OCI-LY7 (cell line): ENCODE measurements around the gene UBAP2L. TPM values are rescaled to one million over a fixed set of nuclear protein-coding genes. Genes with fewer than 3 reads are reported as not detected.
"Not testable (repeated sequence)": the region's sequence is repeated elsewhere in the genome, so short reads cannot be mapped to it uniquely, and the experiment has no call there.

ENCODE experiments used
- BruUV-seq: library from RNA; stranded (reverse); fragments of 400-500 nt; replicated peaks from 2 replicates; lab custom pipeline; 2021; lab: Mats Ljungman, UMichigan
- CTCF ChIA-PET: fragments of 300-600 bp; sonication (Branson Sonifier 250); formaldehyde crosslinking; loops from one replicate; lab custom pipeline; 2022; ENCODE audit warnings: antibody characterized with exemption; ENCODE audit not compliant: unreplicated experiment; lab: Charles Lee
- POLR2A ChIA-PET: fragments of 300-600 bp; sonication (Branson Sonifier 250); formaldehyde crosslinking; loops from one replicate; lab custom pipeline; 2022; ENCODE audit warnings: antibody characterized with exemption; lab: Charles Lee
- DNase-seq: peaks from one replicate; pipeline ENCODE4 v3.0.0-alpha.2; 2015; ENCODE audit warnings: low spot score
- H2AFZ ChIP-seq: fragments of 200-600 bp; sonication (generic), shearing (Covaris generic); 2 replicates; pipeline ENCODE4 v1.6.1; 2014; ENCODE audit warnings: mild to moderate bottlenecking, antibody characterized with exemption, low read length, moderate library complexity
- H3K27ac ChIP-seq: fragments of 200-600 bp; sonication (generic); 2 replicates; pipeline ENCODE4 v1.5.1; 2014; ENCODE audit warnings: mixed run types, low read depth, mild to moderate bottlenecking, moderate library complexity, low read length, inconsistent platforms; ENCODE audit not compliant: poor library complexity, severe bottlenecking
- H3K36me3 ChIP-seq: fragments of 200-600 bp; sonication (generic); 2 replicates; pipeline ENCODE4 v1.6.1; 2014; ENCODE audit warnings: mild to moderate bottlenecking, antibody characterized with exemption, low read length, moderate library complexity, mixed read lengths; ENCODE audit not compliant: insufficient read depth
- H3K4me1 ChIP-seq: fragments of 200-600 bp; sonication (generic); 2 replicates; pipeline ENCODE4 v1.5.1; 2014; ENCODE audit warnings: mild to moderate bottlenecking, low read length; ENCODE audit not compliant: insufficient read depth, poor library complexity, severe bottlenecking
- H3K4me2 ChIP-seq: fragments of 200-600 bp; sonication (generic); 2 replicates; pipeline ENCODE4 v1.6.1; 2014; ENCODE audit warnings: mild to moderate bottlenecking, low read length
- H3K4me3 ChIP-seq: fragments of 200-600 bp; sonication (generic); 2 replicates; pipeline ENCODE4 v1.5.1; 2014; ENCODE audit warnings: mild to moderate bottlenecking, low read depth, low read length; ENCODE audit not compliant: poor library complexity, severe bottlenecking
- H3K79me2 ChIP-seq: fragments of 200-600 bp; sonication (generic); 2 replicates; pipeline ENCODE4 v1.6.1; 2016; ENCODE audit warnings: low read depth, mild to moderate bottlenecking, low read length, moderate library complexity, mixed read lengths; ENCODE audit not compliant: insufficient read depth
- H3K9me2 ChIP-seq: fragments of 200-600 bp; sonication (generic); 2 replicates; pipeline ENCODE4 v1.6.1; 2016; ENCODE audit warnings: mild to moderate bottlenecking, low read length, mixed read lengths; ENCODE audit not compliant: insufficient read depth
- H3K9me3 ChIP-seq: fragments of 200-600 bp; sonication (generic); 2 replicates; pipeline ENCODE4 v1.6.1; 2014; ENCODE audit warnings: mild to moderate bottlenecking, mixed run types, low read length, mixed read lengths
- H4K20me1 ChIP-seq: fragments of 200-600 bp; sonication (generic); 2 replicates; pipeline ENCODE4 v1.6.1; 2014; ENCODE audit warnings: mild to moderate bottlenecking, antibody characterized with exemption, low read length, moderate library complexity, mixed read lengths; ENCODE audit not compliant: insufficient read depth
- CTCF ChIP-seq: fragments of 200-600 bp; sonication (generic); conservative IDR thresholded peaks from 2 replicates; pipeline ENCODE4 v1.5.1; 2014; ENCODE audit warnings: mild to moderate bottlenecking, antibody characterized with exemption, low read length, moderate library complexity, mixed read lengths
- EZH2phosphoT487 ChIP-seq: fragments of 200-600 bp; sonication (generic); IDR thresholded peaks from 2 replicates; pipeline ENCODE4 v1.6.1; 2018; ENCODE audit warnings: low read depth, borderline replicate concordance, mild to moderate bottlenecking, mixed run types, antibody characterized with exemption, low read length, moderate library complexity, mixed read lengths
- intact Hi-C: fragments of 100-400 bp; cut with micrococcal nuclease; formaldehyde crosslinking; loops from one replicate; pipeline ENCODE4 v1.10.0; 2022; ENCODE audit not compliant: unreplicated experiment
- total RNA-seq, 2 experiments: library from RNA; depleted of rRNA in 1 of 2; stranded (reverse); fragments of >200 nt in 1 of 2; shearing (Covaris generic) in 1 of 2; gene quantifications; 2 replicates each; pipeline ENCODE4 v1.2.3, GENCODE V29; 2014 to 2022

UBAP2L gene
- total RNA-seq, 2 experiments from 2014 or later: 80.4 to 179 TPM

- H3K4me2 ChIP-seq: no peak overlapping the region
- no TSS peak for BruUV-seq
- H3K36me3 ChIP-seq: peaks cover 90% of the 10 kb centered on the region
- intact Hi-C loops: no loop called here
- no peak overlapping the region for H3K4me3 ChIP-seq
- TF ChIP-seq EZH2phosphoT487 (no peak), CTCF (no peak)
- H3K79me2 ChIP-seq: peaks cover 87% of the 10 kb centered on the region
- H3K27ac ChIP-seq: no peak overlapping the region
- H3K9me3 ChIP-seq: peaks cover 8% of the 10 kb centered on the region; the same call in 1 of the 2 replicates
- no peak for DNase-seq
- ChIA-PET POLR2A (no interaction called here), CTCF (no interaction called here)
- peaks cover 28% of the 10 kb centered on the region; the same call in 1 of the 2 replicates for H4K20me1 ChIP-seq
- H3K9me2 ChIP-seq: no peaks in the 10 kb centered on the region
- no peak overlapping the region for H2AFZ ChIP-seq
- H3K4me1 ChIP-seq: peaks cover 23% of the 10 kb centered on the region
These were observed 4.6 kb downstream of the UBAP2L start for GRCh38 chr1:154225370-154225769.

GRCh38 chr1:154231112-154231511, 10.4 kb downstream of the UBAP2L start:
- H3K9me2 ChIP-seq, intact Hi-C loops, DNase-seq, CTCF ChIA-PET, H3K27ac ChIP-seq, H2AFZ ChIP-seq, H3K4me3 ChIP-seq, H3K4me2 ChIP-seq, H3K9me3 ChIP-seq, H4K20me1 ChIP-seq, H3K4me1 ChIP-seq, BruUV-seq: not testable (repeated sequence)
- H3K79me2 ChIP-seq: peaks cover 53% of the 10 kb centered on the region
- H3K36me3 ChIP-seq: peaks cover 98% of the 10 kb centered on the region
- POLR2A ChIA-PET: interaction anchor here (0.5 to 1.2 kb wide), 3 partner anchors 10 to 152 kb away, joined by 3 to 4 read pairs (median 3); no protein-coding TSS in a partner anchor

- BruUV-seq, H3K4me2 ChIP-seq, H3K9me3 ChIP-seq, CTCF ChIA-PET, H3K4me1 ChIP-seq, POLR2A ChIA-PET, H3K27ac ChIP-seq, H3K9me2 ChIP-seq, H2AFZ ChIP-seq, intact Hi-C loops, DNase-seq, H4K20me1 ChIP-seq, H3K4me3 ChIP-seq: not testable (repeated sequence)
- H3K36me3 ChIP-seq: peaks cover 98% of the 10 kb centered on the region
- H3K79me2 ChIP-seq: peaks cover 46% of the 10 kb centered on the region; the same call in 1 of the 2 replicates
These were observed 12.4 kb downstream of the UBAP2L start for GRCh38 chr1:154233127-154233526.

GRCh38 chr1:154236855-154237254, 16.1 kb downstream of the UBAP2L start:
- POLR2A ChIA-PET: no interaction called here
- no peak for DNase-seq
- intact Hi-C loops: no loop called here
- Histone ChIP-seq H3K79me2 (peaks cover 42% of the 10 kb centered on the region), H3K4me1 (no peaks in the 10 kb centered on the region), H3K4me3 (no peak overlapping the region), H3K9me3 (no peaks in the 10 kb centered on the region), H4K20me1 (peaks cover 4% of the 10 kb centered on the region), H2AFZ (no peak overlapping the region), H3K9me2 (no peaks in the 10 kb centered on the region), H3K27ac (no peak overlapping the region), H3K36me3 (peaks cover 98% of the 10 kb centered on the region), H3K4me2 (no peak overlapping the region)
- CTCF ChIA-PET: no interaction called here
- BruUV-seq: no TSS peak
- TF ChIP-seq CTCF: no peak
- no peak for TF ChIP-seq EZH2phosphoT487
